HG03565 (cell line): ENCODE data around the gene SMAD5.

Experiments
- ATAC-seq: cut with Tn5 transposase; IDR thresholded peaks from one replicate; pipeline ENCODE4 v1.9.1; 2021; ENCODE audit warnings: mild to moderate bottlenecking, moderate library complexity; ENCODE audit not compliant: unreplicated experiment

The SMAD5 gene

GRCh38 chr5:136132557-136133221 lies at the start of gene SMAD5:
TSS of gene SMAD5 (plus strand) at chr5:136132845. CDS start at chr5:136153761, 20,916 bp downstream.
- ATAC-seq, result peak; percentile 85

GRCh38 chr5:136084698-136085097 lies 47.9 kb upstream of the SMAD5 start:
- no peak for ATAC-seq

DNA sequence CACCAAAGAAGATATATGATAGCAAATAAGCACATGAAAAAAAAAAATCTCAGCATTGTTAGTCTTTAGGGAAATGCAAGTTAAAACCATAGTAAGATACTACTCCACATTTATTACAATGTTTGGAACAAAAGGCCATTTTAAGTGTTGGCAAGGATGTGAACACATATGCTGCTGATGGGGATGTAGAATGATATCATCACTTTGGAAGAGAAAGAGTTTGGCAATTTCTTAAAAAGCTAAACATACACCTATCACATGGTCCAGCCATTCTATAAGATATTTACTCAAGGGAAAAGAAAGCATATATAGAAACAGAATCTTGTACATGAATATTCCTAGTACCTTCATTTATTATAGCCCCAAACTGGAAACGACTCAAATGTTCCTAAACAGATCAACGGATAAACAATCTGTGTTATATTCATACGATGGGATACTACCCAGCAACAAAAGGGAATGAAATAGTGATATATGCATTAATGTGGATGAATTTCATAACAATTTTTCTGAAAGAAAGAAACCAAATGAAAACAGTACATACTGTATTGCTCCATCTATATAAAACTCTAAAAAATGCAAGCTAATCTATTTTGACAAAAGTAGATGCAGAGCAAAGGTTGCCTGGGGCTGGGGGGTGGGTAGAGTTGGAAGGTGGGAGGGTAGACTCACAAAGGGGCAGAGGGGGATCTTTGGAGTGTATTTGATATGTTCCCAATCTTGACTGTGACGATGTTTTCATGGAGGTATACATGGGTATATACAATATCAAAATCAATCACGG lies 45.7 kb upstream of the SMAD5 start:
- ATAC-seq, result no peak

DNA sequence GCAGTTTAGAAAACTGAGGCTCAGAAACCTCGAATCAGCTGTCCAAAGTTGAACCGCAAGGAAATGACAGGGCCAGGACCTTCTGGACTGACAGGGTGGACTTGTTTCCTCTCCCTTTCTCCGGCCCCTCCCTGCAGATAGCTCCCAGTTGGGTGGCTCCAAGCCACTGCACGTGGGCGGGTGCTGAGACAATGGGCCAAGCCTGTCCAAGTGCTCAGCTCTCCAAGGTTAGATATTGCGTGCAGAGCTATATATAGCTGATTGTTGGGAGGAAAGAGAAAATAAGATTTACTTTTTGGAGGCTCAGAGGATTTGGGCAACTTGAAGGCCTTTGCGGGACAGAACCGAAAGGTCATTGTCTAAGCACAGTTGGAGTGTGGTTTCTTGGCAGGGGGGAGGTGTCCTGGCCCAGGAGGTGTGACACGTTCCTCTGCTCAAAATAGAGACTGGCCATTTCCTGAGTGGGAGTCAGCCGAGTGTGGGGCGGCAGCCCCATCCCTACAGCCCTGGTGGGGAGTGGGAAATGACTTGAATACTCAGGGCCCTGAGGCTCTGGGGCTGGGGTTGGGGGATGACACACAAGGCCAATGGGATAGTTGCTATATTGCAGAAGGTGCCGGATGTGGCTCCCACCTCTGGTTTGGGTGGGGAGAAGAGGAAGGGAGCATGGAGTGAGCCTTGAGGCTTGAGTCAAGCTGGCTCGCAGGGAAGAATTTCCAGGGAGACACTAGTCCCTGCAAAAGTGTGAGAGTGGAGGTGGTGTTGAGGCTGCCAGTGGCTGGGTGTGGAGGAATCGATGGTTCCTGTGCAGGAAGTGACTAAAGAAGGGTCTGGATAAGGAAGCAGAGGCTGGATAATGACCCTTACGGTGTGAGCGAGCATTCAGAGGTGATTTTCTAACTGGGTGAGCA lies 44.4 kb upstream of the SMAD5 start:
- no peak for ATAC-seq

DNA sequence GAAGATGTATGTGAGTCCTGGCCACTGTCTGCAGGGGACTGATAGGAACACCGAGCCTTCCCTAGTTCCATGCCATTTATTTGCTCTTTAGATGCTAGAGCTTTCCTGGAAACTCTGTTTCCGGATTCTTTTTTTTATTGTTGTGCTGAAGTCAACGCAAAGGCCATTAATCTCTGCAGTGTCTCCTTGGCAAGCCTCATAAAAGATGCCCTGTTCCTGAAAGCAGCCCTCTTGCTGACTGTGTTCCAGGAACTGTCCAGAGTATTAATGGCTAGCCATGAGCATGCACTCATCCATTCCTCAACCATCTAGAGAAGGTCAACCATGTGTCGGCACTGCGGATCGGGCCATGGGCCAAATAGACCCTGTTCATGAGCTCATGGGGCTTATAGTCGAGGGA lies 42.9 kb upstream of the SMAD5 start:
- ATAC-seq, result no peak

- no peak for ATAC-seq
Measured at GRCh38 chr5:136090319-136090718, 42.3 kb upstream of the SMAD5 start.

- no peak for ATAC-seq
Measured at GRCh38 chr5:136094189-136094912, 38.3 kb upstream of the SMAD5 start.

DNA sequence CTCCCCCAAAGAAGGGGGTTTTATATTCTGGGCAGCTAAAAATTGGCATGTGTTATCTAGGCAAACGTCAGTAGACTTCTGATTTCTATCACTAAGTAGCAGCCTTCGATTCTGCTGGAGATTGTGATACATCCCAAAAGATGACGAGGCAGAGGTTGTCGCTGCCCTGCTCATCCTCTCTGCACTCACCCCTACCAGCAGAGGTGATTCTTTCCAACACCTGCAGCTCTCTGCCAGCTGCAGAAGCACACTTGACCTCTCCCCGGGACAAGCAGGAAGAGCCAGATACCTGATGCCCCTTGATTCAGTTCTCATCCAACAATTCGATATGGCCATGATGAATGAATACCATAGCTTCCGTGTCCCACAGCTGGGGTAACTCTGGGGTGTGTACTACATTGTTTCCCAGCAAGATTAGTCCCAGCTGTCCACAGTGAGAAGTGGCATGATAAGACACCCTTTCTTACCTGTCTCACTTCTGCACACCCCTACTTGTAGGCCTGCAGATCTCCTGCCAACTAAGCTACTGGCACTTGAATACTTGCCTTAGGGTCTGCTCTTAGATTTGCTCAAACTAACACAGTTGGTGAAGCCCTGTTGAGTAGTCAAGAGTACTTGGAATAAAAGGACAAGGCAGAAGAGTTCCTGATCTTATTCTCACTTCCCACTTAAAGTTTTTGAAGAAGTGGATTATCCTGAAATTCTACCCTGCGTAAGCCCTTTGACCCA lies 37.6 kb upstream of the SMAD5 start:
- no peak for ATAC-seq

DNA sequence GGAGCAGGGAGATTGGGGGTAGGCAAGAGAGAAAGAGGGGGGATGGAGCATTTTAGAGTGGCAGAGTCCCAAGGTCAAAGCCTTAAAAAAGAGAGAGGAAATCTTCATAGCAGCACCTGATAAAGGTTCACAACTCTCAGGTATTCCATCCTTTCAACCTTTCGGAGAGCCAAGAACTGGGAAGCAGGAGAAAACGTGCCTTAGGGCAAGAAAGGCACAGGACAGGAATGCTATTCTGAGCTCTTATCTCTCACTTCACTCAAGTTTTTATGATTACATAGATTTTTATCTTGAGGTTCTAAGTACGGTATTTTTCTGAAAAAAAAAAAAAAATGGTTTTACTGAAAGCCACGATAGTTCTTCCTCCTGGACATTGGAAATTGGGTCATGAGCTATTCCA lies 34.5 kb upstream of the SMAD5 start:
- no peak for ATAC-seq

DNA sequence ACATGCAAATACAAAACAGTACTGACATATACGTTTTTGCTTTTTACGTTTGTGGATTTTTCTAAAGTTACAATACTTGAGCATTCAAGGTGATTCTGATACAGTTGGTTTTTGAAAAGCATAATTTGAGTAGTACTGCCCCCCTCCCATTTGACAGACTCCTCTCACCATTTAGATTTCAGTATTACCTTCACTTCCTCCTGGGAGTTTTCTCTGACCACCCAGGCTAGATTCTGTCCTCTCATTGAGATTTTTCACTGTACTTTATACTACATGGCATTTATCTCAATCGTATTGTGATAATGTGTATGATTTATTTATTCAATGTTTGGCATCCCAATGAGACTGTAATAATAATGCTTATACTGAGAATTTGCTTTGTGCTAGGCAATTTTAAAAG lies 32.8 kb upstream of the SMAD5 start:
- ATAC-seq, result no peak

DNA sequence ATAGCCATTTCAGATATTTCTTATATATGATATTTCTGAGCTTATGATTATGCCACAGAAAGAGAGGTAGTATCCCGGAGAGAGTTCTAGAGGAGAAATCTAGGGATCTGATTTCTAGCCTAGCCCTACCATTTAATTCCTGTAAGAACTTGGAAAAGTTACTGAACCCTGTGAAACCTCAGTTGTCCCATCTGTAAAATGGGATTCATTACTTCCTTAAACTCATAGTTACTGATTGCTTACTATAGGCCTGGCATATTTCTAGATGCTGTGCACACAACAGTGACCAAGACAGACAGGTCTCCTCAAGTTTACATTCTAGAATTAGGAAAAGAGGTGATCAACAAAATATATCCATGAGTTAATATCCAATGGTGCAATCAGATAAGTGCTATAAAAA lies 30.8 kb upstream of the SMAD5 start:
- ATAC-seq, result no peak

DNA sequence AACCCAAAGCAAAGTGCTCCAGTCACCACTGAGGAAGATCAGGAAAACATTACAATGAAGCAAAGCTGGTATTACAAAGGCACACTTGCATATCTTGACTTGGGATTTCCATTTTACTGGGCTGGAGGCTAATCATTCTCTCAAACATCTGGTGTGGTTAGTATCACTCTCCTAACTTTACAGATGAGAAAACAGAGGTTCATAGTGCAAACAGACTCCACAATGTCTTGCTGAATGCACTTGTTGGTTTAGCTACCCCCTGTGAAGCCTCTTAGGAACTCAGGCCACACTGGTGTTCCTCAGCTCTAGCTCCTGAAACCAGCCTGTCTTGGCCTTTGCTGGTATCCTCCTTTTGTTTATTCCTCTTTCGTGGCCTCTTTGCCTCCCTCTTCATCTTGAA lies 29.5 kb upstream of the SMAD5 start:
- no peak for ATAC-seq

- no peak for ATAC-seq
Measured at GRCh38 chr5:136104306-136104965, 28.2 kb upstream of the SMAD5 start.

- no peak for ATAC-seq
Measured at GRCh38 chr5:136106351-136107031, 26.2 kb upstream of the SMAD5 start.

DNA sequence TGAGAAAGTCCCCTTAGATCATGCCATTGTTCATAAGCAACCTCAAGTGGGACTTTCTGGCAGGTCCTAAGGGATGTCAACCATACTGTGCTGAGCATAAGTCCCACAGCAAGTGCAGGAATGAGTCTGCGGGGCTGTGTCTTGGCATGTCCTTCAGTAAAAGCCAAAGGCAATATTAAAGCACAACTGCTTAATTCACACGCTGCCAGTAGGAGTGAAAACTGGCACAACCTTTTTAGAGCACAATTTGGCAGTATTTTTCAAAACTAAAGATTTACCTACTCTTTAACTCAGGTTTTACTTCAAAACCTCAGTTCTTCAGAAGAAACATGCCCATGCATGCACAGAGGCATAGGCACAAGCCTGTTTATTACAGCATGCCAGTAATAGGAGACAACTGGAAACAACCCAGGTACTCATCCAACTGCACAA lies 24.4 kb upstream of the SMAD5 start:
- peak; percentile 53 for ATAC-seq

DNA sequence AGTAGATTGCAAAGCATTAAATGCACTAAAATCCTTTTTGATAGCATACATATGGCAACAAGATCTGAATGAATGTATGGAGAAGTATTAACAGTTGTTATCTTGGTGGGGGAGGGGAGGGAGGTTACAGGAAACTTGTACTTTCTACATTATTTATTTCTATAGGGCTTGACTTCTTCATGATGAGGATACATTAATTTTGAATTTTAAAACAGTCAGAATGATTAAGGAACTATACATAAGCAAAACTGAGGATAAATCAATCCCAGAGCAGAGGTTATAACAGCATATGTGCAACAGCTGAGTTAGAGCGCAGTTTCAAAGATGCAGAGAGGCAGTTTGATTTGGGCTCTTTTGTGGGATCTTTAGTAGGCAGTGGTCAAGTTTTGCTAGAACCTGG lies 23.9 kb upstream of the SMAD5 start:
- ATAC-seq, result no peak

- ATAC-seq, result no peak
Measured at GRCh38 chr5:136109453-136110135, 23.1 kb upstream of the SMAD5 start.

DNA sequence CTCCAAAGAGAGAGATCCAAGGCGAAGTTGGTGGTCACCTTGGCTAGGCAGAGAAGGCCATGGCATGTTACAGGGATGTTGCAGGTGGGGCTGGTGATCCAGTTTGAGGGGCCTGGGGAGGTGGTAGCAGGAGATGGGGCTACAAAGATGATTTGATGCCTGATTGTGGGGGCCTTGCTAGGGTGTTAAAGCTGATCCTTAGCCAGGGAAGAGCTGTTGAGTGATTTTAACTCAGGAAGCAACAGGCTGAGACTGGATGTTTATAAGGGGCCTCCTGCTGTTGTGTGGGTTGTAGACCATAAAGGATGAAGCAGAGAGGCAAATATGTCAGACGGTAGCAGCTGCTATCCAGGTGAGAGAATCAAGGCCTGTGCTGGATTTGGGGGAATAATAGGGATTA lies 19.0 kb upstream of the SMAD5 start:
- ATAC-seq, result no peak
